Neural progenitor cell (in vitro differentiated cells): ENCODE data around the gene ANTXR1.

Experiments used
- EZH2 ChIP-seq: fragments of 200-600 bp; sonication (generic); IDR thresholded peaks from 2 replicates; pipeline ENCODE4 v1.6.1; 2017; ENCODE audit warnings: antibody characterized with exemption, mild to moderate bottlenecking, moderate library complexity
- EZH2phosphoT487 ChIP-seq: fragments of 200-600 bp; sonication (generic); IDR thresholded peaks from 2 replicates; pipeline ENCODE4 v1.6.1; 2017; ENCODE audit warnings: antibody characterized with exemption
- TF ChIP-seq, protein P1 (sequence below): fragments of 200-600 bp; sonication (generic); IDR thresholded peaks from 2 replicates; pipeline ENCODE4 v1.5.1; 2017; ENCODE audit warnings: antibody characterized with exemption, mild to moderate bottlenecking

GRCh38 chr2:69251943-69252342 lies 239.0 kb downstream of the ANTXR1 start:
- TF ChIP-seq, protein P1, sequence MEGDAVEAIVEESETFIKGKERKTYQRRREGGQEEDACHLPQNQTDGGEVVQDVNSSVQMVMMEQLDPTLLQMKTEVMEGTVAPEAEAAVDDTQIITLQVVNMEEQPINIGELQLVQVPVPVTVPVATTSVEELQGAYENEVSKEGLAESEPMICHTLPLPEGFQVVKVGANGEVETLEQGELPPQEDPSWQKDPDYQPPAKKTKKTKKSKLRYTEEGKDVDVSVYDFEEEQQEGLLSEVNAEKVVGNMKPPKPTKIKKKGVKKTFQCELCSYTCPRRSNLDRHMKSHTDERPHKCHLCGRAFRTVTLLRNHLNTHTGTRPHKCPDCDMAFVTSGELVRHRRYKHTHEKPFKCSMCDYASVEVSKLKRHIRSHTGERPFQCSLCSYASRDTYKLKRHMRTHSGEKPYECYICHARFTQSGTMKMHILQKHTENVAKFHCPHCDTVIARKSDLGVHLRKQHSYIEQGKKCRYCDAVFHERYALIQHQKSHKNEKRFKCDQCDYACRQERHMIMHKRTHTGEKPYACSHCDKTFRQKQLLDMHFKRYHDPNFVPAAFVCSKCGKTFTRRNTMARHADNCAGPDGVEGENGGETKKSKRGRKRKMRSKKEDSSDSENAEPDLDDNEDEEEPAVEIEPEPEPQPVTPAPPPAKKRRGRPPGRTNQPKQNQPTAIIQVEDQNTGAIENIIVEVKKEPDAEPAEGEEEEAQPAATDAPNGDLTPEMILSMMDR: no peak
- TF ChIP-seq EZH2phosphoT487 (no peak), EZH2 (no peak)
